Kidney epithelial cell (primary cell): ENCODE data around the gene HYAL2. TPM values are rescaled to one million over a fixed set of nuclear protein-coding genes. Genes with fewer than 3 reads are reported as not detected.

Experiments
- DNase-seq: peaks from one replicate; pipeline ENCODE4 v3.0.0-alpha.2; 2010; ENCODE audit warnings: low read depth
- H3K27me3 ChIP-seq: 2 replicates; pipeline ENCODE4 v1.6.0; 2011; ENCODE audit warnings: low read length; ENCODE audit not compliant: control insufficient read depth, insufficient read depth
- H3K36me3 ChIP-seq: 2 replicates; pipeline ENCODE4 v1.5.1; 2011; ENCODE audit warnings: low read length; ENCODE audit not compliant: control insufficient read depth, insufficient read depth
- H3K4me3 ChIP-seq: 2 replicates; pipeline ENCODE4 v1.5.1; 2011; ENCODE audit warnings: low read depth, mild to moderate bottlenecking, control low read depth, low read length
- CTCF ChIP-seq: IDR thresholded peaks from 2 replicates; pipeline ENCODE4 v1.5.1; 2011; ENCODE audit warnings: mild to moderate bottlenecking, moderate library complexity, low read length, control low read depth, inconsistent platforms; ENCODE audit not compliant: insufficient read depth, poor library complexity, severe bottlenecking
- total RNA-seq: library from RNA; depleted of rRNA; stranded (reverse); fragments of >200 nt; gene quantifications from 2 replicates; pipeline ENCODE4 v1.2.3, GENCODE V29; 2015

Gene HYAL2
- total RNA-seq, 1 donor from 2014 or later: 89.3 TPM

GRCh38 chr3:50321336-50322114 is 1.0 kb downstream of the HYAL2 start:
- peak; percentile 74 for TF ChIP-seq CTCF
- DNase-seq: no peak
- peaks cover 3% of the 10 kb centered on the region for H3K36me3 ChIP-seq
- peak overlapping the region; percentile 81 for H3K4me3 ChIP-seq
- H3K27me3 ChIP-seq: no peaks in the 10 kb centered on the region

GRCh38 chr3:50320853-50321335 is 1.7 kb downstream of the HYAL2 start:
- H3K27me3 ChIP-seq: no peaks in the 10 kb centered on the region
- peak overlapping the region; percentile 81 for H3K4me3 ChIP-seq
- no peak for DNase-seq
- H3K36me3 ChIP-seq: peaks cover 3% of the 10 kb centered on the region
- TF ChIP-seq CTCF: no peak

GRCh38 chr3:50319894-50320625 is 2.5 kb downstream of the HYAL2 start:
- no peaks in the 10 kb centered on the region for H3K27me3 ChIP-seq
- no peak for TF ChIP-seq CTCF
- peaks cover 3% of the 10 kb centered on the region for H3K36me3 ChIP-seq
- H3K4me3 ChIP-seq: peak overlapping the region; percentile 81
- DNase-seq: no peak

- Histone ChIP-seq H3K4me3 (no peak overlapping the region), H3K27me3 (no peaks in the 10 kb centered on the region), H3K36me3 (peaks cover 3% of the 10 kb centered on the region)
- no peak for DNase-seq
- TF ChIP-seq CTCF: no peak
These were observed 3.2 kb downstream of the HYAL2 start for GRCh38 chr3:50319181-50319893.

- H3K36me3 ChIP-seq: peaks cover 3% of the 10 kb centered on the region
- no peak overlapping the region for H3K4me3 ChIP-seq
- no peaks in the 10 kb centered on the region for H3K27me3 ChIP-seq
- TF ChIP-seq CTCF: no peak
- DNase-seq: no peak
These were observed 3.9 kb downstream of the HYAL2 start for GRCh38 chr3:50318615-50319014.
